ENCODE measurements around the gene TMEM42. TPM values are rescaled to one million over a fixed set of nuclear protein-coding genes. Genes with fewer than 3 reads are reported as not detected.
"Not testable (repeated sequence)": the region's sequence is repeated elsewhere in the genome, so short reads cannot be mapped to it uniquely, and the experiment has no call there.

TMEM42 gene
- polyA plus RNA-seq (2013, experiment 1 of 2), result 10.3 TPM
- 10.8 TPM for polyA plus RNA-seq (2013, experiment 2 of 2)

- Histone ChIP-seq H3K4ac (ENCODE audit: low read depth in 1 of 2, low read length in 2 of 2) (peak within 1 kb of the TSS; percentile 62 to 69), H3K27me3 (ENCODE audit: control insufficient read depth in 1 of 2, insufficient read depth in 1 of 2, low read length in 2 of 2) (no peaks in the 10 kb centered on the region), H3K4me2 (ENCODE audit: low read length, poor library complexity, severe bottlenecking) (peak within 1 kb of the TSS; percentile 83), H3K4me1 (ENCODE audit: control insufficient read depth, insufficient read depth, low read depth, low read length) (peaks cover 6% of the 10 kb centered on the region), H3K79me1 (replicated peaks; ENCODE audit: low read length, poor library complexity, severe bottlenecking) (peaks cover 27% of the 10 kb centered on the region), H2AK5ac (ENCODE audit: low read length, severe bottlenecking) (peak within 1 kb of the TSS; percentile 68), H3K27ac (ENCODE audit: low read length, poor library complexity, severe bottlenecking) (peak within 1 kb of the TSS; percentile 71), H2BK12ac (ENCODE audit: low read length in 2 of 2) (no peak within 1 kb of the TSS), H2BK120ac (ENCODE audit: low read depth, low read length) (peak within 1 kb of the TSS; percentile 91), H3K36me3 (ENCODE audit: control insufficient read depth in 1 of 2, insufficient read depth in 2 of 2, low read depth in 1 of 2, low read length in 2 of 2) (peaks cover 9 to 11% of the 10 kb centered on the region in 2 experiments), H3K4me3 (ENCODE audit: insufficient read depth in 1 of 2, low read depth in 1 of 2, low read length in 2 of 2) (peak within 1 kb of the TSS; percentile 74 to 97), H3K9me3 (ENCODE audit: control insufficient read depth, low read length) (no peaks in the 10 kb centered on the region), H3K18ac (ENCODE audit: low read depth in 1 of 2, low read length in 2 of 2) (peak within 1 kb of the TSS; percentile 78 to 94), H4K8ac (ENCODE audit: low read length) (peak within 1 kb of the TSS; percentile 99), H4K91ac (ENCODE audit: low read length) (peak within 1 kb of the TSS; percentile 84), H2BK15ac (ENCODE audit: low read depth, poor library complexity, severe bottlenecking) (peak within 1 kb of the TSS; percentile 45), H3K14ac (ENCODE audit: low read length in 2 of 2) (peak within 1 kb of the TSS in 1 of 2 experiments; percentile 79), H3K9ac (ENCODE audit: low read length) (peak within 1 kb of the TSS; percentile 98), H2BK5ac (ENCODE audit: low read depth, low read length, poor library complexity, severe bottlenecking) (peak within 1 kb of the TSS; percentile 84), H2AFZ (ENCODE audit: low read depth, low read length) (peak within 1 kb of the TSS; percentile 83), H3K23ac (ENCODE audit: low read length in 2 of 2) (peak within 1 kb of the TSS in 1 of 2 experiments; percentile 74)
- peak; percentile 89 for DNase-seq
- 10% methylated on average over 72 of the region's 91 CpGs for WGBS
Observed at GRCh38 chr3:44861412-44862225, at the start of gene TMEM42. Gene TMEM42, plus strand, starts transcription at chr3:44861912. Its CDS starts 13 bp downstream, at chr3:44861925.

GRCh38 chr3:44814751-44815150 is 47.0 kb upstream of the TMEM42 start:
- no peak overlapping the region for H3K4ac ChIP-seq (ENCODE audit: low read depth in 1 of 2, low read length in 2 of 2)
- no peak overlapping the region for H4K8ac ChIP-seq (ENCODE audit: low read length)
- H3K27me3 ChIP-seq (ENCODE audit: control insufficient read depth in 1 of 2, insufficient read depth in 1 of 2, low read length in 2 of 2), result no peaks in the 10 kb centered on the region
- H3K9me3 ChIP-seq (ENCODE audit: control insufficient read depth, low read length), result peaks cover 2% of the 10 kb centered on the region
- H3K4me1 ChIP-seq (ENCODE audit: control insufficient read depth, insufficient read depth, low read depth, low read length), result no peaks in the 10 kb centered on the region
- no peak overlapping the region for H2AK5ac ChIP-seq (ENCODE audit: low read length, severe bottlenecking)
- no peak overlapping the region for H3K4me2 ChIP-seq (ENCODE audit: low read length, poor library complexity, severe bottlenecking)
- H3K36me3 ChIP-seq (ENCODE audit: control insufficient read depth in 1 of 2, insufficient read depth in 2 of 2, low read depth in 1 of 2, low read length in 2 of 2), result peaks cover 0 to 13% of the 10 kb centered on the region in 2 experiments
- no peak overlapping the region for H2BK12ac ChIP-seq (ENCODE audit: low read length in 2 of 2)
- no peak overlapping the region for H3K4me3 ChIP-seq (ENCODE audit: insufficient read depth in 1 of 2, low read depth in 1 of 2, low read length in 2 of 2)
- H2BK5ac ChIP-seq (ENCODE audit: low read depth, low read length, poor library complexity, severe bottlenecking), result no peak overlapping the region
- H3K27ac ChIP-seq (ENCODE audit: low read length, poor library complexity, severe bottlenecking), result no peak overlapping the region
- no peak overlapping the region for H3K23ac ChIP-seq (ENCODE audit: low read length in 2 of 2)
- H3K18ac ChIP-seq (ENCODE audit: low read depth in 1 of 2, low read length in 2 of 2), result no peak overlapping the region
- no peak overlapping the region for H2BK15ac ChIP-seq (ENCODE audit: low read depth, poor library complexity, severe bottlenecking)
- WGBS, result 85% methylated on average over 3 of the region's 6 CpGs
- DNase-seq, result no peak
- no peak overlapping the region for H3K9ac ChIP-seq (ENCODE audit: low read length)
- no peak overlapping the region for H2BK120ac ChIP-seq (ENCODE audit: low read depth, low read length)
- H4K91ac ChIP-seq (ENCODE audit: low read length), result no peak overlapping the region
- H2AFZ ChIP-seq (ENCODE audit: low read depth, low read length), result no peak overlapping the region
- H3K79me1 ChIP-seq (replicated peaks; ENCODE audit: low read length, poor library complexity, severe bottlenecking), result no peaks in the 10 kb centered on the region
- H3K14ac ChIP-seq (ENCODE audit: low read length in 2 of 2), result no peak overlapping the region

- not testable (repeated sequence) for H3K9ac ChIP-seq (ENCODE audit: low read length); H3K23ac ChIP-seq (ENCODE audit: low read length in 2 of 2); H3K4me1 ChIP-seq (ENCODE audit: control insufficient read depth, insufficient read depth, low read depth, low read length); DNase-seq; H3K4me2 ChIP-seq (ENCODE audit: low read length, poor library complexity, severe bottlenecking); H2BK12ac ChIP-seq (ENCODE audit: low read length in 2 of 2); H3K14ac ChIP-seq (ENCODE audit: low read length in 2 of 2); H2AK5ac ChIP-seq (ENCODE audit: low read length, severe bottlenecking); H3K27me3 ChIP-seq (ENCODE audit: control insufficient read depth in 1 of 2, insufficient read depth in 1 of 2, low read length in 2 of 2); H2BK120ac ChIP-seq (ENCODE audit: low read depth, low read length); H2BK5ac ChIP-seq (ENCODE audit: low read depth, low read length, poor library complexity, severe bottlenecking); H4K8ac ChIP-seq (ENCODE audit: low read length); H3K18ac ChIP-seq (ENCODE audit: low read depth in 1 of 2, low read length in 2 of 2); H2BK15ac ChIP-seq (ENCODE audit: low read depth, poor library complexity, severe bottlenecking); H3K4ac ChIP-seq (ENCODE audit: low read depth in 1 of 2, low read length in 2 of 2); H2AFZ ChIP-seq (ENCODE audit: low read depth, low read length); H3K27ac ChIP-seq (ENCODE audit: low read length, poor library complexity, severe bottlenecking); H3K9me3 ChIP-seq (ENCODE audit: control insufficient read depth, low read length); H4K91ac ChIP-seq (ENCODE audit: low read length); H3K4me3 ChIP-seq (ENCODE audit: insufficient read depth in 1 of 2, low read depth in 1 of 2, low read length in 2 of 2); H3K79me1 ChIP-seq (replicated peaks; ENCODE audit: low read length, poor library complexity, severe bottlenecking)
- WGBS, result no CpG with 5 or more reads among the region's 2 CpGs
- H3K36me3 ChIP-seq (ENCODE audit: control insufficient read depth in 1 of 2, insufficient read depth in 2 of 2, low read depth in 1 of 2, low read length in 2 of 2), result peaks cover 0 to 13% of the 10 kb centered on the region in 2 experiments
Observed at GRCh38 chr3:44816334-44816733, 45.4 kb upstream of the TMEM42 start.

GRCh38 chr3:44821206-44821605 is 40.5 kb upstream of the TMEM42 start:
- H2AFZ ChIP-seq (ENCODE audit: low read depth, low read length); H3K27ac ChIP-seq (ENCODE audit: low read length, poor library complexity, severe bottlenecking): not testable (repeated sequence)

More at GRCh38 chr3:44821206-44821605, 40.5 kb upstream of the TMEM42 start:
- DNase-seq; H4K8ac ChIP-seq (ENCODE audit: low read length); H3K9me3 ChIP-seq (ENCODE audit: control insufficient read depth, low read length); H3K79me1 ChIP-seq (replicated peaks; ENCODE audit: low read length, poor library complexity, severe bottlenecking); H3K4me3 ChIP-seq (ENCODE audit: insufficient read depth in 1 of 2, low read depth in 1 of 2, low read length in 2 of 2); H2AK5ac ChIP-seq (ENCODE audit: low read length, severe bottlenecking); H3K4me2 ChIP-seq (ENCODE audit: low read length, poor library complexity, severe bottlenecking); H3K14ac ChIP-seq (ENCODE audit: low read length in 2 of 2); H2BK15ac ChIP-seq (ENCODE audit: low read depth, poor library complexity, severe bottlenecking); H2BK120ac ChIP-seq (ENCODE audit: low read depth, low read length); H3K4ac ChIP-seq (ENCODE audit: low read depth in 1 of 2, low read length in 2 of 2); H3K9ac ChIP-seq (ENCODE audit: low read length); H2BK12ac ChIP-seq (ENCODE audit: low read length in 2 of 2); H3K23ac ChIP-seq (ENCODE audit: low read length in 2 of 2); H3K27me3 ChIP-seq (ENCODE audit: control insufficient read depth in 1 of 2, insufficient read depth in 1 of 2, low read length in 2 of 2); H3K36me3 ChIP-seq (ENCODE audit: control insufficient read depth in 1 of 2, insufficient read depth in 2 of 2, low read depth in 1 of 2, low read length in 2 of 2); H4K91ac ChIP-seq (ENCODE audit: low read length); H2BK5ac ChIP-seq (ENCODE audit: low read depth, low read length, poor library complexity, severe bottlenecking); H3K4me1 ChIP-seq (ENCODE audit: control insufficient read depth, insufficient read depth, low read depth, low read length); H3K18ac ChIP-seq (ENCODE audit: low read depth in 1 of 2, low read length in 2 of 2): not testable (repeated sequence)
- WGBS, result 94% methylated on average over 18 of the region's 34 CpGs

Data from mesenchymal stem cell (in vitro differentiated cells and primary cell).